Breast epithelium (tissue), 3 donors: ENCODE measurements around the gene GRK5.

Source experiments
- CTCF ChIP-seq, 3 donors: fragments of 450-650 bp; IDR thresholded peaks; one replicate each; pipeline ENCODE4 v1.5.1; 2016 to 2017; ENCODE audit warnings: antibody characterized with exemption in 3 of 3, mild to moderate bottlenecking in 3 of 3, moderate library complexity in 3 of 3
- POLR2A ChIP-seq: fragments of 450-650 bp; IDR thresholded peaks from one replicate; pipeline ENCODE4 v1.6.1; 2016; ENCODE audit warnings: antibody characterized with exemption, mild to moderate bottlenecking, moderate library complexity
- POLR2AphosphoS5 ChIP-seq, 3 donors: sonication (generic); formaldehyde crosslinking; IDR thresholded peaks; one replicate each; pipeline ENCODE4 v1.6.1; 2017; ENCODE audit warnings: antibody characterized with exemption in 3 of 3

GRCh38 chr10:119468542-119469324 lies 261.4 kb downstream of the GRK5 start:
- TF ChIP-seq CTCF (IDR thresholded peaks at IDR 0.05) (no peak), POLR2A (no peak), POLR2AphosphoS5 (IDR thresholded peaks at IDR 0.05) (no peak)
